ENCODE results near the gene MRPL19.
"Not testable (repeated sequence)": the region's sequence is repeated elsewhere in the genome, so short reads cannot be mapped to it uniquely, and the experiment has no call there.

Gene MRPL19

DNA sequence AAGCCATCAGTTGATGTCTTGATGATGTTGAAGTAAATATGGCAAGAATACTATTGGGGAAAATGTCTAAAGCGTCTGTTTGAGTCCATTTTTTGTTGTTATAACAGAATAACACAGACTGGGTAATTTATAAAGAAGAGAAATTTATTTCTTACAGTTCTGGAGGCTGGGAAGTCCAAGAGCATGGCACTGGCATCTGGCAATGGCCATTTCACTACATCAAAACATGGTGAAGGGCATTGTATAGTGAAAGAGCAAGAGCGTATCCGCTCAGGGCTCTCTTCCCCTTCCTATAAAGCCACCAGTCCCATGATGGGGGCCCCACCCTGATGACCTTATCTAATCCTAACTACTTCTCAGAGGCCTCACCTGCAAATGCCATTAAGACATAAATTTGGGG, 29.6 kb upstream of the MRPL19 start:
- DNase-seq = no peak

DNA sequence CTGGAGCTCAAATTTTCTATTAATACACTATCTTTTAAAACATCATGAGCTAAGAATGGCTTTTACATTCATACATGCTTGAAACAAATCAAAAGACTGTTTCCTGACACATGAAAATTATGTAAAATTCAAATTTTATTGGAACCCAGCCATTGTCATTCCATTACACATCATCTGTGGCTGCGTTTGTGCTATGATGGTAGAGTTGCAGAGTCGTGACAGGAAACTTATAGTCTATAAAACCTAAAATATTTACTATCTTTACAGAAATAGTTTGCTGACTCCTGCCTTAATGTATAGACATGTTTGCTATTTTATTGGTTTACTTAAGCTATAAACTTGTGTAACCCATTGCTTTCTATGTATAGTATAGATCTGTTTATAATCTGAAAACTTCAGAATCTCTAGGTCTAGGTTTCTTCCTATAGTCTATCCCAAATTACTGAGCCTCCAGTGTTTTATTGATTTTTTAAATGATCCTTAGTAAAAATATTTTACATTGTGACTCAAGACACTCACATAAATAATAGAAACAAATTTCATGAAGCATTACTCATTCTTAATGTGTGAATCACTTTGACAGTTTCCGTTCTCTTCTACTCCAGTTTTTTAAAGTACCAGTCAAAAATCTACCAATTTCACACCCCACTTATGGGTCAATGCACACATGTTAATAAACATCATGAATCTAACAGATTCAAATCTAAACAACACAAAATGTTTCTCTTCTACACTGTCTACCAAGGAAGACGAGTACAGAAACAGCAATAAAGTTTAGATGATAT, 26.4 kb upstream of the MRPL19 start:
- DNase-seq = no peak

- DNase-seq = no peak
Measured at GRCh38 chr2:75621228-75621627, 25.4 kb upstream of the MRPL19 start.

DNA sequence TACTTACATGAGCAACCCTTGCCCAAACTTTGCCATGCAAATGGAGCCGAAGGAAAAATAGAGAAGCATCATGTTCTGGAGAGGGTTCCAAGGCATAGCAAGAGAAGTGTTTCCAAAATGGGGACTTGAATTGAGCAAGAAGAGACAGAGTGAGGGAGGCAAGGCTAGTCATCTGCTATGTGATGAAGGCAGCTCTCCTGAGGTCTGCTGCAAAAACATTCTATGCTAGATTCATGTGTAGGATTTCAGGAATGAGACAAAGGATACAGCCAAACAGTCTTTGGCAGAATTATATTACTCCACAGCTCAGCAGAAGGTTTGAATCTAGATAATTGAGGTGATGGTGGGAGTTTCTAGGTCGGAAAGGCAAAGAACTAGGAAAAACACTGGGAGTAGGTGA, 24.1 kb upstream of the MRPL19 start:
- DNase-seq = no peak

DNA sequence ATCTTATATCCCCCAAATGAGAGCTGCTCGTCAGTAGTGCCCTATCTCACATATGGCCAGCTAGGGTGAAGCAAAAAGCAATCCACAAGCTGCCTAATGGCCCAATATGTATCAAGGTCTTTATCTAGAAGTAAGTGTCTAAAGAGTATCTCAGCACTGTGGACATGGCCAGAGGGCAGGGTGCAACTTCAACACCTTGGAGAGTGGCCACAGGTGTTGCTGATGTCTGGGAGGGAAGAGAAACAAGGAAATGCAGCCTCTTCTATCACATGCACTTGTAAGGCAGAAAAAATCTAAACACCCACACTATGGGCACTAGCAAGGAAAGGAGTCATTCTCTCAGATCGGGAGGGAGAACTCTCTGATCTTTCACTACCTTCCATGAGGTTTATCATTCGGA, 23.7 kb upstream of the MRPL19 start:
- no peak for DNase-seq

DNA sequence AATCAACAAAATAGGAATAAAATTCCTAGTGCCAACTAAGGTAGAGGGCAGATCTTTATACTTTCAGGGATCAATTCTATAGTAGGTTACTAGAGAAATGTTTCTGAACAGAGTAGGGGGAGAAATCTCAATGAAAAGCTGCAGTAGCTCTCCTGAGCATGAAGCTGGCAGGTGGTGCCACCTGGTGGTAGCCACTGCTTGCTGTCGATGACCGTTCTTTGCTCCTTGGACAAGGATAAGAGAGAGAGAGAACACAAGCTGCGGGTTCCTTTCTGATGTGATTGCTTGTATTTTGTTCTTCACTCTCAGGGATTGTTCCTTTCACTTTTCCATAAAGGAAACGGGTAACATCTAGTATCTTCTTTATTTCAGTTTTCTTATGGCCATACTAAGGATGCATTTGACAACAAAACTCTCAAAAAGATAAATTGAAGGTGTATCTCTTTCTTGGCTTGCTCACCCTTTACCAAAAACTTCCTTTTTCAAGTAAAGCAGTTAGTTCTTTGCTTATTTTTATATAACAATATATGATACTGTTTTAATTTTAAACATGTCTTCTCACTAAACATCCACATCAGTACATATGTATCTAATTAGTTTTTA, 18.6 kb upstream of the MRPL19 start:
- DNase-seq = peak; percentile 71

GRCh38 chr2:75632091-75632701, 14.4 kb upstream of the MRPL19 start:
- DNase-seq = no peak

GRCh38 chr2:75632813-75633212, 13.8 kb upstream of the MRPL19 start:
- DNase-seq = no peak

DNA sequence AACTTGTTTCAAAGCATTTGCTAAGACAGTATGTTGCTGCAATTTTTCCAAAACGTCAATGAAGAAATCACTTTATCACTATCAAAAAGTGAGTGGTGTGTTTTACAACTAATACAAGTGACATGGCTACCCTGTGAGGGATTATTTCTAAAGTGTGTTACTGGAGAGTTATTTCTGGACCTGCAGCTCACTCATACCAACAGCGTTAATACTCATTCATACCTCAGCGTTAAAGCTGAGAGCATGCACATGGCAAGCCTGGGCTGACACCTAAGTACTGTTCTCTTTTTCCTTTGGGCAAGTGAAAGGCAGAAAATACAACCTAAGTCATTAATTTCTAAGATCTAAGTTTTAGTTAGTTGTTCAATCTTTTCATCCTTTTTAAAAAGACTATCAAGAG, 13.0 kb upstream of the MRPL19 start:
- no peak for DNase-seq

- no peak for DNase-seq
Measured at GRCh38 chr2:75634945-75635344, 11.6 kb upstream of the MRPL19 start.

GRCh38 chr2:75637568-75637967, 9.0 kb upstream of the MRPL19 start:
- no peak for DNase-seq

DNA sequence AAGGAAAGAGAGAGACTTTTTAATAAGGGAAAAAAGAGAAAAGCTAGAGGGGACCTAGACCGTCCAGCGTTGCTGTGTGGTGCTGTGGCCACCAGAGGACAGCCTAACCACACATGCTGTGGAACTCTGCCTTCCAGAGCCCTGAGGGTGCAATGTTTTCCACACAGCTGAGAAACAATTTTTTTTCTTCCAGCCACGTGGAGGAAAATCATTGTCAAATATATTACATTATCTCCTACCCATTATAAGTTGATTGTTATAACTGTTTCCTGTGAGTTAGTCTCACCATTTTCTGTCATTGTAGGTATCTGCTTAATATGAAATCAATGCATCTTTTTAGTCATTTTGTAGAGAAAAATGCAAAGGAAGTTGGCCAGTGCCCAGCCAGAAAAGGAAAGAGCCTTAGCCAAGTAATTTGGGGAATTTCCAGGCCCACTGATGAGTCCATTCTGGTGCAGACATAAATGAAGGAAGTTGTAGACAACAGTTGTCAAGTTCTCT, 5.9 kb upstream of the MRPL19 start:
- DNase-seq = peak; percentile 31

DNA sequence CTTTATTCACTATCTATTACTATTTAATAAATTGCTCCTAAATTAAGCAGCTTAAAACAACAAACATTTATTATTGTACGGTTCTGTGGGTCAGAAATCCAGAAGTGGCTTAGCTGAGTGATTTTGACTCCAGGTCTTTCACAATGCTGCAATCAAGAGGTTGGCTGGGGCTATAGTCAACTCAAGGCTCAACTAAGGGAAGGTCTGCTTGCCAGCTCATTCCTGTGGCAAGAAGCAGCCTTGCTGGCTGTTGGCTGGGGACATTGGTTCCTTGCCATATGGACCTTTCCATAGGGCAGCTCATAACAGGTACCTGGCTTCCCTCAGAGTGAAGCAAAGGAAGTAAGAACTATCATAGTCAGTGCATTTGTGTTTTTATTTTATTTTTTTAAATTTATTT, 5.0 kb upstream of the MRPL19 start:
- DNase-seq = no peak

DNA sequence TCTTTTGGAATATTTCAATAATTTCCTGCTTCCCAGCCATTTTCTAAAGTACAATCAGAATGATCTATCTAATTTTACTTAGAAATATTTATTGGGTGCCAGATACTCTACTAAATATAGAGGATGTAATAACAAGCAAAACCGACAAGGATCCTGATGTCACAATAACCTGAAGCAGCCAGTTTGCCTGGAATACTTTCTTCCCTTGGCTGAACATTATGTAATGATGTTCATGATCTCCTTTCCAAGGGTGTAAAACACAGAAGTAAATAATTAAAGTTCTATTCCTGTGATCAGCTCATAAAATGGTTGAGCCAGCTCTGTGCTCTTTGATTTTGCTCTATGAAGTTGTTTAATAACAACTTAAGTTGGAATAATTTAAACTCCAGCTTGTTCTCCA, 2.6 kb upstream of the MRPL19 start:
- no peak for DNase-seq

DNA sequence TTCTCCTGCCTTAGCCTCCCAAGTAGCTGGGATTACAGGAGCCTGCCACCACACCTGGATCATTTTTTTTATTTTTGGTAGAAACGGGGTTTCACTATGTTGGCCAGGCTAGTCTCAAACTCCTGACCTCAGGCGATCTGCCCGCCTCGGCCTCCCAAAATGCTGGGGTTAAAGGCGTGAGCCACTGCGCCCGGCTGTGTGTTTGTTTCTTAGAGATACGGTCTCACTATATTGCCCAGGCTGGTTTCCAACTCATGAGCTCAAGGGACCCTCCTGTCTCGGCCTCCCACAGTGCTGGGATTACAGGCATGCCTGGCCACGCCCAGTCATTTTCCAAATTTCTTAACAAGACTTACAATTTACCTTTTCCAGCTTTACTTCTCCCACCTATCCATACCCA, 940 bp upstream of the MRPL19 start:
- no peak for DNase-seq

DNA sequence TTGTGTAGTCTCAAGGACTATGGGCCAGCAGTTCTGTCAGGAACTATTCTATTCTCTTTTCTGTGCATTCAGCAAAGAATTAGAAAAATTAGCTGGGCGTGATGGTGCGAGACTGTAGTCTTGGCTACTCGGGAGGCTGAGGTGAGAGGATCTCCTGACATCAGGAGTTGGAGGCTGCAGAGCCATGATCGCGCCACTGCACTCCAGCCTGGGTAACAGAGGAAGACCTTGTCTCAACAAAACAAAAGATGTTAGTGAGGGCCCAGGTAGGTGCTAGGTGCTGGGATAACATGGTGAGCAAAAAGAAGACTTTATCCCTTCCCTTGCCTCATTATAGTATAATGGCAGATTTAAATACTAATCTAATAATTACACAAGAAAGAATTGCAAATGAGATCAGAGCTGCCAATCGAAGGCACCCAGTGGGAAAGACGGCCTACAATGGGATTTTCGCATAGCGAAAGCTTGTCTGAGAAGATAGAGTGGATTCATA, 447 bp upstream of the MRPL19 start:
- no peak for DNase-seq

- no peak for DNase-seq
Measured at GRCh38 chr2:75647771-75648170, 1.2 kb downstream of the MRPL19 start.

DNA sequence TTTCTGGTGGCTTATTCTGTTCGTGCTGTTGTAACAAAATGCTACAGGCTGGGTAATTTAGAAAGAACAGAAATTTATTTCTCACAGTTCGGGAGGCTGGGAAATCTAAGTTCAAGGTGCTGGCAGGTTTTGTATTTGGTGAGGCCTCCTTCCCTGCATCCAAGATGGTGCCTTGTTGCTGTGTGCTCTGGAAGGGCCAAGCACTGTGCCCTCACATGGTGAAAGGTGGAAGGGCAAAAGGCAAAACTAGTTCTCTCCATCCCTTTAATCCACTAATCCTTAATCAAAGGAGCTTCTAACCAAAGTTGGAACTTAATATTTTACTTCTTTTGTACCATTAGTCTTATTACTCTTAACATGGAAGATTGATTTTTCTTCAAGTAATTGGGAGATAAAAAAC, 7.4 kb downstream of the MRPL19 start:
- DNase-seq = no peak

DNA sequence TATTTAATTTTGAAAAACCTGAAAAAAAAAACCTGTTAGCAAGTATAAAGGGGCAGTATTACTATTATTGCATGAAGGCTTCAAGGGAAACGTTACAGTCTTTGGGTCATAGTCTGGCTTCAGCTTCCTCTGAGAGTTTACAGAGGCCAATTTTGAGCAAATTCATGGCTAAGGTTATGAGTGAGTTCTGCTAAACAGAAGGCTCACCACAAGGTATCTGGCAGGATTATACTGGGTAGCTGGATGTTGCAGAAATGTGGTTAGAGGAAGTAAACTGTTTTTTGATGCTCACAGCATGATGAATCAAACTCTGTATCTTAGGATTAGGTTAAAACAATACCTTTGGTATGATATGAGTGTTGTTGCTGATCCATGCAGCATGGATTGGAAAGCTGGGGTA, 9.3 kb downstream of the MRPL19 start:
- no peak for DNase-seq

- no peak for DNase-seq
Measured at GRCh38 chr2:75656563-75656962, 10.0 kb downstream of the MRPL19 start.

DNA sequence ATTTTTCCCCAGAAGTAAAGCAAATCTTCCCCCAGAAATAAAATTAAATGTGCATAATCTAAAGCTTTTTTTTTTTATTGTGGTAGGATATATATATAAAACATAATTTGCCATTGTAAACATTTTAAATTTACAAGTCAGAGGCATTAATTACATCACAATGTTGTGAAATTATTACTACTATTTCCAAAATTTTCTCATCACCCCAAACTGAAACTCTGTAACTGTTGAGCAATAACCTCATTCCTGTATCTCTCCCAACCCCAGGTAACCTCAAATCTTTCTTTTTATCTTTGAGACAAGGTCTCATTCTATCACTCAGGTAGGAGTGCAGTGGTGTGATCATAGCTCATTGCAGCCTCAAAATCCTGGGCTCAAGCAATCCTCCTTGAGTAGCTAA, 11.2 kb downstream of the MRPL19 start:
- DNase-seq = no peak

GRCh38 chr2:75666911-75667310, 20.3 kb downstream of the MRPL19 start:
- DNase-seq = no peak

DNA sequence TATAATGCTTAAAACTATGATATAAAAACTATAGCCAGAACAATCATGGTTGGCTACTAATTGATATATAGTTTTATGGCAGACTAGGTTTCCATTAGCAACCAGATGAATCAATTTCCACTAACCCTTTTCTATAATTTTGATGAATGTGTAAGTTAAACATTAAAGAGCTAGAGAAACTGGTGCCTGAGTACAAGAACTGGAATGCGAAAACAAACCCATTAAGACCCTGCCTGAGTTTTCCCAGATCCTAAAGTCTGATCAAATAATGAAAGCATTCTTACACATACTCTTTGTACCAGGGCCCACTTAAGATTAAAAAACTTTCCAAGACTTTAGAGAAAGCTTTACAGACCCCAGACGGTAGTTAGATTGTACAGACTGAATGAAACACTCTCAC, 21.3 kb downstream of the MRPL19 start:
- no peak for DNase-seq

GRCh38 chr2:75675423-75675822, 28.8 kb downstream of the MRPL19 start:
- DNase-seq = not testable (repeated sequence)
